CD4-positive, CD25-positive, alpha-beta regulatory T cell (primary cell): ENCODE data around the gene TPRX1. TPM values are rescaled to one million over a fixed set of nuclear protein-coding genes. Genes with fewer than 3 reads are reported as not detected.
"Not testable (repeated sequence)": the region's sequence is repeated elsewhere in the genome, so short reads cannot be mapped to it uniquely, and the experiment has no call there.

Source experiments
- ATAC-seq, 2 donors: fragments of 150-1000 bp; cut with Tn5 transposase; one replicate each; pipeline ENCODE4 v1.10.0; 2021; ENCODE audit warnings: low read depth in 2 of 2, moderate number of reproducible peaks in 2 of 2, moderate library complexity in 1 of 2
- DNase-seq, 3 donors: peaks; one replicate each; pipeline versions ENCODE4 v3.0.0 to v3.0.0-alpha.2; 2012 to 2022; ENCODE audit warnings: mixed read lengths in 1 of 3
- H3K27ac ChIP-seq: one replicate; pipeline ENCODE4 v1.7.0; 2013; ENCODE audit warnings: mild to moderate bottlenecking, low read length; ENCODE audit not compliant: insufficient read depth, poor library complexity, severe bottlenecking
- H3K27me3 ChIP-seq: one replicate; pipeline ENCODE4 v1.7.0; 2013; ENCODE audit warnings: low read length; ENCODE audit not compliant: control insufficient read depth, insufficient read depth
- H3K36me3 ChIP-seq: one replicate; pipeline ENCODE4 v1.7.0; 2013; ENCODE audit warnings: mild to moderate bottlenecking, low read length, moderate library complexity; ENCODE audit not compliant: control insufficient read depth, insufficient read depth
- H3K4me1 ChIP-seq: 2 replicates; pipeline ENCODE4 v1.7.0; 2013; ENCODE audit warnings: mild to moderate bottlenecking, low read length; ENCODE audit not compliant: insufficient read depth, control insufficient read depth, poor library complexity, severe bottlenecking
- H3K4me3 ChIP-seq: one replicate; pipeline ENCODE4 v1.7.0; 2013; ENCODE audit warnings: low read depth, mild to moderate bottlenecking, low read length, moderate library complexity
- H3K9me3 ChIP-seq, 2 experiments: 1 replicate in 1 of 2; 2 replicates in 1 of 2; pipeline ENCODE4 v1.7.0; 2013; ENCODE audit warnings: low read length in 2 of 2, mild to moderate bottlenecking in 1 of 2, moderate library complexity in 1 of 2; ENCODE audit not compliant: control insufficient read depth in 2 of 2
- H3K27ac Mint-ChIP-seq, 3 donors: one replicate each; pipeline ENCODE4 v1.8.0; 2020 to 2022; ENCODE audit warnings: mild to moderate bottlenecking in 3 of 3, mixed read lengths in 3 of 3, moderate library complexity in 2 of 3
- H3K27me3 Mint-ChIP-seq: one replicate; pipeline ENCODE4 v1.8.0; 2022; ENCODE audit warnings: mild to moderate bottlenecking, mixed read lengths
- H3K36me3 Mint-ChIP-seq: one replicate; pipeline ENCODE4 v1.8.0; 2020; ENCODE audit warnings: mixed read lengths
- H3K4me1 Mint-ChIP-seq, 4 donors: one replicate each; pipeline ENCODE4 v1.8.0; 2020 to 2022; ENCODE audit warnings: mixed read lengths in 4 of 4, mild to moderate bottlenecking in 1 of 4
- H3K4me3 Mint-ChIP-seq, 4 donors: one replicate each; pipeline ENCODE4 v1.8.0; 2020 to 2022; ENCODE audit warnings: mild to moderate bottlenecking in 4 of 4, mixed read lengths in 4 of 4, moderate library complexity in 3 of 4
- H3K9me3 Mint-ChIP-seq, 7 donors: one replicate each; pipeline ENCODE4 v1.8.0; 2020 to 2022; ENCODE audit warnings: mixed read lengths in 7 of 7, mild to moderate bottlenecking in 3 of 7, moderate library complexity in 2 of 7
- polyA plus RNA-seq, 4 donors: library from polyadenylated mRNA; unstranded; fragments of 300-500 nt; fragmentation: Illumina TruSeq; gene quantifications; one replicate each; pipeline ENCODE4 v1.2.3, GENCODE V29; 2021
- total RNA-seq: library from RNA; stranded (reverse); gene quantifications from one replicate; pipeline ENCODE4 v1.2.3, GENCODE V29; 2022

The TPRX1 gene
- total and polyA plus RNA-seq, 5 donors from 2014 or later, result not detected

DNA sequence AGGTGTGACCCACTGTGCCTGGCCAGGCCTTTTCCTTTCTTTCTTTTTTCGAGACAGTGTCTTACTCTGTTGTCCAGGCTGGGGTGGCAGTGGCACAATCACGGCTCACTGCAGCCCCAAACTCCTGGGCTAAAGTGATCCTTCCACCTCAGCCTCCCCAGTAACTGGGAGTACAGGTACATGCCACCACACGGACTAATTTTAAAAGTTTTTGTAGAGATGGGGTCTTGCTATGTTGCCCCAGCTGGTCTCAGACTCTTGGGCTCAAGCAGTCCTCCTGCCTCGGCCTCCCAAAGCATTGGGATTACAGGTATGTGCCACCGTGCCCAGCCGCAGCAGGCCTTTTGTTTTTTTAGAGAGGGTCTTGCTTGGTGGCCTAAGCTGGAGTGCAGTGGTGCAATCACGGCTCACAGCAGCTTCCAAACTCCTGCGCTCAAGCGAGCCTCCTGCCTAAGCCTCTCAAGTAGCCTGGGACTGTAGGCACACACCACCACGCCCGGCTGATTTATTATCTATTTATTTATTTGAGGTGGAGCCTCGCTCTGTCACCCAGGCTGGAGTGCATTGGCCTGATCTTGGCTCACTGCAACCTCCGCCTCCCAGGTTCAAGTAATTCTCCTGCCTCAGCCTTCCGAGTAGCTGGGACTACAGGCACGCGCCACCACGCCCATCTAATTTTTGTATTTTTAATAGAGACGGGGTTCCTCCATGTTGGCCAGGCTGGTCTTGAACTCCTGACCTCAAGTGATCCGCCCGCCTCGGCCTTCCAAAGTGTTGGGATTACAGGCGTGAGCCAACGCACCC, 26.9 kb downstream of the TPRX1 start:
- Mint-ChIP-seq H3K4me3 (peak overlapping the region; percentile 95 to 99 (median 98)), H3K4me1 (peaks cover 0 to 46% (median 18%) of the 10 kb centered on the region in 4 donors), H3K27ac (peak overlapping the region in 2 of 3 donors; percentile 93 to 98)
- Histone ChIP-seq H3K4me3 (peak overlapping the region; percentile 71), H3K4me1 (peaks cover 27% of the 10 kb centered on the region)
- H3K9me3 Mint-ChIP-seq, H3K36me3 Mint-ChIP-seq, H3K9me3 ChIP-seq, H3K27me3 ChIP-seq, H3K27me3 Mint-ChIP-seq, H3K36me3 ChIP-seq, DNase-seq, ATAC-seq, H3K27ac ChIP-seq: not testable (repeated sequence)

DNA sequence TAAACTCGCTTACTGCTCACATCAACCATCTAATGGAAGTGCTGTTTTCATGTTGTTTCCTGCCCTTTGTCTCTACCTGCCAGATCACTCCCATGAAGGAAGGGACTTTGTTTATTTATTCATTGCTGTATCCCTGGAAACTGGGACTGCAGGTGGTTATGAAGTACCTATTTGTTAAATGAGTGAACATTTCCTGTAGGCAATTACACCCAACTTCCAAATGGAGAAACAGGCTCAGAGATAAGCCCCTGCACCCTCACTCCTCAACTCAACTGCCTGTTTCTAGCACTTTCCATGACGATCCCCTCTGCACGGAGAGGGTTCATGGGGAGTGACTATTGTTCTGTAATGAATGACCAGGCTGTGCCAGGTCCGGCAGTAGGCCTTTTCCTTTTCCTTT, 27.8 kb downstream of the TPRX1 start:
- DNase-seq, result no peak

DNA sequence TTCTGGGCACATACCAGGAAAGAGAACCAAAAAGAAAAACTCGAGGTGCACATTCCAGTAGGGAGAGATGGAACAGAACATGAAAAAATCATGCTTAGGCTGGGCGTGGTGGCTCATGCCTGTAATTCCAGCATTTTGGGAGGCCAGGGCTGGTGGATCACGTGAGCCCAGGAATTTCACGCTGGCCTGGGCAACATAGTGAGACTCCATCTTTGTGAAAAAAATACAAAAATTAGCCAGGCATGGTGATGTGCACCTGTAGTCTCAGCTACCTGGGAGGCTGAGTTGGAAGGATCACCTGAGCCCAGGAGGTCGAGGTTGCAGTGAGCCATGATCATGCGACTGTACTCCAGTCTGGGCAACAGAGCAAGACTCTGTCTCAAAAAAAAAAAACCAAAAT, 33.1 kb downstream of the TPRX1 start:
- not testable (repeated sequence) for H3K36me3 Mint-ChIP-seq, ATAC-seq, H3K27ac Mint-ChIP-seq, H3K4me1 ChIP-seq, H3K36me3 ChIP-seq, H3K27ac ChIP-seq, H3K9me3 Mint-ChIP-seq, DNase-seq, H3K9me3 ChIP-seq, H3K27me3 Mint-ChIP-seq, H3K27me3 ChIP-seq, H3K4me1 Mint-ChIP-seq, H3K4me3 ChIP-seq
- peak overlapping the region in 1 of 4 donors; percentile 70 for H3K4me3 Mint-ChIP-seq

More for the DNA sequence above, 27.8 kb downstream of the TPRX1 start:
- Mint-ChIP-seq H3K9me3 (no peaks in the 10 kb centered on the region), H3K4me3 (peak overlapping the region; percentile 60 to 95 (median 80)), H3K36me3 (peaks cover 5% of the 10 kb centered on the region), H3K27ac (peak overlapping the region in 1 of 3 donors; percentile 14), H3K4me1 (peaks cover 0 to 38% (median 15%) of the 10 kb centered on the region in 4 donors), H3K27me3 (peaks cover 5% of the 10 kb centered on the region)
- Histone ChIP-seq H3K27me3 (no peaks in the 10 kb centered on the region), H3K9me3 (no peaks in the 10 kb centered on the region), H3K36me3 (peaks cover 4% of the 10 kb centered on the region), H3K27ac (no peak overlapping the region), H3K4me1 (peaks cover 27% of the 10 kb centered on the region), H3K4me3 (no peak overlapping the region)
- ATAC-seq, result no peak

DNA sequence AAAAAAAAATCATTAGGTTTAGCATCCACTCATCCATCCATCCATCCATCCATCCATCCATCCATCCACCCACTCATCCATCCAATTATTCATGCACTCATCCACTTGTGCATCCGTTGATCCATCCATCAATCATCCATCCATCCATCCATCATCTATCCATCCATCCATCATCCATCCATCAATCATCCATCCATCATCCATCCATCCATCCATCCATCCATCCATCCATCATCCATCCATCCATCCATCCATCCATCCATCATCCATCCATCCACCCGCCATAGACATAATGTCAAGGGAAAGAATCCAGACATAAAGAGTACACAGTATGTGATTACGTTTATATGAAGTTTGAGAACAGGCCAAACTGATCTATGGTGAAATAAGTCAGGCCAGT, 34.8 kb downstream of the TPRX1 start:
- peaks cover 4% of the 10 kb centered on the region for H3K36me3 Mint-ChIP-seq
- peaks cover 5 to 9% (median 7%) of the 10 kb centered on the region in 4 donors for H3K4me1 Mint-ChIP-seq
- H3K4me3 ChIP-seq, result no peak overlapping the region
- no peaks in the 10 kb centered on the region for H3K9me3 ChIP-seq
- no peaks in the 10 kb centered on the region for H3K27me3 ChIP-seq
- ATAC-seq (no peak), DNase-seq (no peak)
- no peaks in the 10 kb centered on the region for H3K36me3 ChIP-seq
- H3K27ac Mint-ChIP-seq, result peak overlapping the region in 1 of 3 donors; percentile 83
- no peaks in the 10 kb centered on the region for H3K9me3 Mint-ChIP-seq
- peaks cover 4% of the 10 kb centered on the region for H3K27me3 Mint-ChIP-seq
- H3K27ac ChIP-seq, result no peak overlapping the region
- H3K4me1 ChIP-seq, result no peaks in the 10 kb centered on the region
- peak overlapping the region in 1 of 4 donors; percentile 13 for H3K4me3 Mint-ChIP-seq

GRCh38 chr19:47768604-47769003, 35.7 kb downstream of the TPRX1 start:
- H3K36me3 ChIP-seq, result no peaks in the 10 kb centered on the region
- no peaks in the 10 kb centered on the region for H3K4me1 ChIP-seq
- H3K27ac ChIP-seq, result no peak overlapping the region
- H3K27me3 Mint-ChIP-seq, result peaks cover 4% of the 10 kb centered on the region
- no peak overlapping the region for H3K27ac Mint-ChIP-seq
- peaks cover 5 to 9% (median 7%) of the 10 kb centered on the region in 4 donors for H3K4me1 Mint-ChIP-seq
- H3K9me3 Mint-ChIP-seq, result no peaks in the 10 kb centered on the region
- no peaks in the 10 kb centered on the region for H3K27me3 ChIP-seq
- no peak overlapping the region for H3K4me3 ChIP-seq
- no peak for DNase-seq
- peaks cover 4% of the 10 kb centered on the region for H3K36me3 Mint-ChIP-seq
- H3K4me3 Mint-ChIP-seq, result no peak overlapping the region
- no peak for ATAC-seq
- no peaks in the 10 kb centered on the region for H3K9me3 ChIP-seq

- Mint-ChIP-seq H3K36me3 (peaks cover 4% of the 10 kb centered on the region), H3K4me3 (no peak overlapping the region), H3K27ac (peak overlapping the region in 1 of 3 donors; percentile 54), H3K4me1 (peaks cover 6 to 9% (median 8%) of the 10 kb centered on the region in 4 donors), H3K27me3 (peaks cover 4% of the 10 kb centered on the region), H3K9me3 (no peaks in the 10 kb centered on the region)
- Histone ChIP-seq H3K36me3 (no peaks in the 10 kb centered on the region), H3K9me3 (no peaks in the 10 kb centered on the region), H3K27me3 (no peaks in the 10 kb centered on the region), H3K4me3 (no peak overlapping the region), H3K27ac (no peak overlapping the region), H3K4me1 (no peaks in the 10 kb centered on the region)
- DNase-seq (no peak), ATAC-seq (no peak)
These were observed 37.0 kb downstream of the TPRX1 start for GRCh38 chr19:47767349-47767748.

DNA sequence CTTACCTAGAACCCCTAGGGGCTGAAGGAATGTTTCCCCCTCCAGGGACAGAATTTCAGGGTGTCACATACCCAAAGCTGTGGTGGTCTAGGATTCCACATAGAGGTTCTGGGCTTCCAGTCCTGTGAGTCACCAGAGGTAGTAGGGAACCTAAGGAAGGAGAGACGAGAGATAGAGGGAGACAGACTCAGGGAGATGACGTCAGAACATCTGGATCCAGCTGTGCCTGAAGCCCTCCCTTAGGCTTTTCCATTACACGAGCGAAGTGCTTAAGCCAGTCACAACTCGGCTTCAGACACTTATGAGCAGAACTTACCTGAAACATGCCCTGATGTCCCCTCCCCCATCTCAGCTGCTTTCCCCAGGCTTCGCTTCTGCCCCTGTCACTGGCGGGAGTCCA, 37.7 kb downstream of the TPRX1 start:
- ATAC-seq, result no peak
- Histone ChIP-seq H3K27me3 (no peaks in the 10 kb centered on the region), H3K9me3 (no peaks in the 10 kb centered on the region), H3K27ac (no peak overlapping the region), H3K4me3 (no peak overlapping the region), H3K36me3 (no peaks in the 10 kb centered on the region), H3K4me1 (no peaks in the 10 kb centered on the region)
- Mint-ChIP-seq H3K36me3 (peaks cover 4% of the 10 kb centered on the region), H3K9me3 (no peaks in the 10 kb centered on the region), H3K27ac (peak overlapping the region in 1 of 3 donors; percentile 48), H3K4me1 (peaks cover 6 to 9% (median 8%) of the 10 kb centered on the region in 4 donors), H3K27me3 (peaks cover 4% of the 10 kb centered on the region), H3K4me3 (no peak overlapping the region)
- no peak for DNase-seq

DNA sequence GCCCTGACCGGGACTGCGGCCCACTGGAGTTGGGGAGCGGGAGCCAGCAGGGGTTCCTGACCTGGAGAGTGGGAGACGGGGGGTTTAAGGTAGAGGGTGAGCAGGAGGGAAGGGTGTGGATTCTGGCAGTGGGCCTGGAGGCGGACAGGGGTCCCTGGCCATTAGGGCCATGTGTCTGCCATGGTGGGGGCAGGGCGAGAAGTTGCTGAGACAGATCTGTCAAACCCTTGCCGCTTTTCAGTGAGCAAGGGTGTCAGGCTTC, 38.1 kb downstream of the TPRX1 start:
- ATAC-seq (no peak), DNase-seq (no peak)
- Histone ChIP-seq H3K4me3 (no peak overlapping the region), H3K4me1 (no peaks in the 10 kb centered on the region), H3K36me3 (no peaks in the 10 kb centered on the region), H3K27ac (no peak overlapping the region), H3K9me3 (no peaks in the 10 kb centered on the region), H3K27me3 (no peaks in the 10 kb centered on the region)
- Mint-ChIP-seq H3K27me3 (peaks cover under 1% of the 10 kb centered on the region), H3K4me1 (peaks cover 6 to 9% (median 8%) of the 10 kb centered on the region in 4 donors), H3K4me3 (no peak overlapping the region), H3K36me3 (peaks cover 4% of the 10 kb centered on the region), H3K27ac (peak overlapping the region in 1 of 3 donors; percentile 48), H3K9me3 (no peaks in the 10 kb centered on the region)
